T-helper 9 cell (primary cell): Measurements from ENCODE around the gene ATP6V0C.
A peak's percentile ranks its signal among the peaks of the same experiment; 100 is the strongest.
"Not testable (repeated sequence)": the region's sequence is repeated elsewhere in the genome, so short reads cannot be mapped to it uniquely, and the experiment has no call there.

ENCODE experiments used
- DNase-seq: peaks from one replicate; pipeline ENCODE4 v3.0.0-alpha.2; 2020

The ATP6V0C gene

DNA sequence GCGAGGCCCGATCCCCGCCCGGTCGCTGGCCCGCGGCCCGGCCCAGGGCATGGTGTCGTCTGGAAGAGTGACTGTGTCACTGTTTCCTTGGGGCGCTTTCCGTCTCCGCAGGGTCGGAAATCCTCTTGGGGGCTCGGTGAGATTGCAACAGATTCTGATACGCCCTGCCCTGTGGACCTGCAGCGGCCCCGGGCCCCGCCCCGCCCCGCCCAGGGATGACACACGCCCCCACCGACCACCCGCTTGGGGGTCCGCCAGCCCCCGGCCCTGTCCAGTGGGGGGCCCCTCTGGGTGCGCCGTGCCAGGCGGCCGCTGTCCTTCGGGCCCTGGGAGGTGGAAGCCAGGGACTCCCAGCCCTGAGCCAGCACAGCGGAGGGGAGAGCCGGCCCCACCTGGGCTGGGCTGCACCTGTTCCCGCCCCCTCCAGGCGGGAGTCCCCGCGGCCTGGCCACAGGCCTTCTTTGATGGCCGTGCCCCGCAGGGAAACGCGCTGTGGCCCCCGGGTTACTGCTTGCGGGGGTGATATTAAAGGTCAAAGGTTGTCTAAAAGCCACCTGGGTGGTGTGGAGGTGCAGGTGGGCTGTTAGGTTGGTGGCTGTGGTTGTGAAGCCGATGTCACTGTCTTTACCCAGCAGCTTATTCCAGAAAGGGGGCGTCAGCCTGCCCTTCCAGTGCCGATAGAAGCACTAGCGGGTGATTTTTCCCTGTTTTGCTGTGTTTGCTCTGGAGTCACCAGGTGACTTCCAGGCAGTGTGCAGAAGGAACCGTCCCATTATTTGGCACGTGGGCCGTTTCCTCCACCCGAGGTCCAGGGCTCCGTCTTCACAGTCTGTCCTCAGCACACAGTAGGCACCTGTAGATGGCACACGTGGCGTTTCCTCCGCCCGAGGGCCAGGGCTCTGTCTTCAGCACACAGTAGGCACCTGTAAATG is 38.1 kb upstream of the ATP6V0C start:
- no peak for DNase-seq

- no peak for DNase-seq
Observed at GRCh38 chr16:2476345-2476720, 37.4 kb upstream of the ATP6V0C start.

DNA sequence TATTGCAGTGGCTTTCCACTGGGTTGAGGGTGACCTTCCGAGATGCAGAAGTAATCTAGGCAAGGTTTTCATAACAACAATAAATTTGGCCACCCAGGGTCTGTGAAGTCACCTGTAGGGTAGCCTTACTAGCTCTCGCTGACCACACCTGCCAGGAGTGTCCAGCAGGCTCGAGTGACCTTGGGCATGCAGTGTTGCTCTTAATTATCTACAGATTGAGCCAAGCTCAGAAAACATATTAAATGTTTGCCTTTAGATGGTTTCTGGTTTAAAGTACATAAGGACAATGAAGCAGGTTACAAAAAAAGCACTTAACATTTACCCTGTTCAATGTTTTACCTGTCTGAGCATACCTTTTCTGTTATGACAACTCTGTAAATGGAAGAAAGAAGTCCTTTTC is 37.0 kb upstream of the ATP6V0C start:
- DNase-seq = no peak

- DNase-seq = no peak
Observed at GRCh38 chr16:2477327-2477726, 36.4 kb upstream of the ATP6V0C start.

DNA sequence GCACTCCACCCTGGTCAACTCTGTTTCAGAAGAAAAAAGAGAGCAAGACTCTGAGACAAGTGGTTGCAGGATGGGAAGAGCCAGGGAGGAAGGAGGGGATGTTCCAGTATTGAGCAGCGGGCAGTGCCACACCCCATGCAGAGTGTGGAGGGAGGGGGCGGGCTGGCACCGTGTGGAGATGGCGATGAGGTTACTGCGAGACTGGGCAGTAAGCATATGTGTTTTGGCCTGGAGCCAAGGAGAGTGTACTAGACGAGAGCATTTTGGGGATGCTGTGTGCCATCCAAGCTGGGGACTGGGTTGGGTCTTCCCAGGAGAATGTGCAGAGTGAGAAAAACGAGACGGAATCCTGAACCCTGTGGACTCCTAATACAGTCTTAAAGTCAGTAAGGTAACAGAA is 35.5 kb upstream of the ATP6V0C start:
- no peak for DNase-seq

GRCh38 chr16:2479996-2480395 is 33.8 kb upstream of the ATP6V0C start:
- DNase-seq = not testable (repeated sequence)

DNA sequence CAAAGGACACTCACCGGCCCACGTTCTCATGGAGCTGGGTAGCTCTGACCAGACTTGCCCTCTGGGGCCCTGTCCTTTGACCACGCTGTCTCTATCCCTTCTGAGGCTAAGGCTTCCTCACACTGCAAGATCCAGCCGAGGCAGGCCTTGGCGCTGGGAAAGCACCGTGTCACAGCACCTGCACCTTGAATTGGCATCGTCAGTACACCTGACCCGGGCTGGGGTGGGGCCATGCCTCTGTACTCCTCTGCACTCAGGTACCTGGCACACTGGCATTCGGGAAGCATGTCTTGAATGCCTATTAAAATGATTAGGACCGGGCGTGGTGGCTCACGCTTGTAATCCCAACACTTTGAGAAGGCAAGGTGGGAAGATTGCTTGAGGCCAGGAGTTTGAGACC is 32.8 kb upstream of the ATP6V0C start:
- no peak for DNase-seq

DNA sequence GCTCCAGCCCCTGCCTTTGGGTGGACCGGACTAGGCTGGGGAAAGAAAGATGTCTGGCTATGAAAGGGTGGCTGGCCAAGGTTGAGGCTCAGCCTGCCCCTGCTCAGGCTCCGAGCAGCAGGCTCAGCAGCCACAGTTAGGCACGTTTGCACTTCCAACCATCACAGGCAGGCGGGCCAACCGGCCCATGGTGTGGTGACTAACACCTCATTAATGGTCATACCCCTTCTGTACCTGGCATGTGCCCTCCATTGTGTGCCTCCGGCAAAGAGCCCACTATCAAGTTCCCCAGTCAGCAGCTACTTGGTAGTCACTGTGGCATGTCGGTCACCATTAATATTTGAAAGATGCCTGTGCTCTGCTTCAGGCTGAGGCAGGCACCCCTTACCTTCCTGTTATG is 32.1 kb upstream of the ATP6V0C start:
- DNase-seq = no peak

- no peak for DNase-seq
Observed at GRCh38 chr16:2482249-2482648, 31.5 kb upstream of the ATP6V0C start.

DNA sequence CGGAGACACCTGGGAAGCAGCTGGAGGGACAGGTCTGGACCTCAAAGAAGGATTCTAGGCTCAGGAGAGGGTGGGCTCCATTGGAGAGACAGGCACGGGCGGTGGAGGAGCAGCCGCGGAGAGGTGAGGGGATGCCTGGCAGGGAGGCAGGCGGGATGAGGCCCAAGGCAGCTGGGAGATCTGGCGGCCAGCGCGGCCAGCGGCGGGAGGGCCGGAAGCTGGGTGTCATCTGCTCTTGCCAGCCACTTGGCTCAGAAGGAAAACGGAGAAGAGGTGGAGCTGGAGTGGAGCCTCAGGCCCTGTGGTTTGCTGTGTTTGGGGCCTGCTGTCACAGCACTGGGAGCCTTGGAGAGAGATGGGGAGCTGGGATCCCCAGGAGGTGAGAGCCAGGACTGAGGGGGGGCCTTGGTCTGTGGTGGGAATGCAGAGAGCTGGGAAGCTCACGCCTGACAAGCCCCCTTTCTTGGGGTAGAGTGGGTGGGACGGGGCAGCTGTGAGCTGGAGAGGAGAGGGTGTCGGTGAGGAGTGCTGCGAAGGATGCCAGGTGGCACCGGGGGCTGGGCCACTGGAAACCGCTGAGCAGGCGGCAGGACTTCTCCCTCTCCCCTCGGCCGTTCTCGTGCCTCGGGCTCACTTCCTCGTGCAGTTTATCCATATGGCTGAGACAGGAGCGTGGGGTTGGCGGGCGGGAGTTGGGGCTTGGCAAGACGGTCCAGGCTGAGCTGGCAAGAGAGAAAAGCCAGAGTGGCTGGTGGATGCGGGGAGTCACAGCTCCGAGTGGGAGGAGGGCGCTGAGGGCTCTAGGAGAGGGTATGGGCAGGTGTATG is 30.8 kb upstream of the ATP6V0C start:
- DNase-seq = no peak

- no peak for DNase-seq
Observed at GRCh38 chr16:2483939-2484897, 29.5 kb upstream of the ATP6V0C start.

GRCh38 chr16:2484898-2485508 is 28.7 kb upstream of the ATP6V0C start:
- DNase-seq = no peak

DNA sequence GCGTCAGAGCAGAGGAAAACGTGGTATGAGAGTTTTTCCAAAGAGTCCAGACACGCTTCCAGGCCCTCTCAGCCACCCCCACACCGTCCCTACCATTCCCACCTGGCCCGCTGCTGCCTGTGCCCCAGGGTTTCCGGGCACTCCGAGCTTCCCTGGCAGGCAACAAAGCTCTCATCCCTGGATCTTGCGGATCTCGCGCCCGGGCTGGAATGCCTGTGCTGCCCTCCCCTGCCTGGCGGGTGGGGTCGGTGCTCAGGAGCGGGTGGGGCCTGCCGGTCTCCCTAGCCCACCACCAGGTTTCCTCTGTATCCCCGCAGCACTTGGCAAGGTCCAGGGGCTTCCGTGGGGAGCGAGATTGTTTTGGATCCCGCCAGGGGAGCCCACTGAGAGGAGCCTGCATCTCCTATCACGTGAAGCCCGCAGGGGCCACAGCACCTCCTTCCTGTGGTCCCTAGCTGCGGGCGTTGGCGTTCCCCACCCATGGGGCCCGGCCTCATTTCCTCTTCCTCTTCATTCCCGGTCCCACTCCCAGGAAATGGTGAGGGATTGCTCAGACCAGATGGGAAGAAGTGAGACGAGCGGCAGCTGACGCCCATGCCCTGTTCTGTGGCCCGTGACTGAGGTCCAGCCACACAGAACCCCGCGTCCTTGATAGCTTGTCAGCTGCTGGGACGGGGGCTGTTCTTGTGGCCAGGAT is 27.8 kb upstream of the ATP6V0C start:
- no peak for DNase-seq

DNA sequence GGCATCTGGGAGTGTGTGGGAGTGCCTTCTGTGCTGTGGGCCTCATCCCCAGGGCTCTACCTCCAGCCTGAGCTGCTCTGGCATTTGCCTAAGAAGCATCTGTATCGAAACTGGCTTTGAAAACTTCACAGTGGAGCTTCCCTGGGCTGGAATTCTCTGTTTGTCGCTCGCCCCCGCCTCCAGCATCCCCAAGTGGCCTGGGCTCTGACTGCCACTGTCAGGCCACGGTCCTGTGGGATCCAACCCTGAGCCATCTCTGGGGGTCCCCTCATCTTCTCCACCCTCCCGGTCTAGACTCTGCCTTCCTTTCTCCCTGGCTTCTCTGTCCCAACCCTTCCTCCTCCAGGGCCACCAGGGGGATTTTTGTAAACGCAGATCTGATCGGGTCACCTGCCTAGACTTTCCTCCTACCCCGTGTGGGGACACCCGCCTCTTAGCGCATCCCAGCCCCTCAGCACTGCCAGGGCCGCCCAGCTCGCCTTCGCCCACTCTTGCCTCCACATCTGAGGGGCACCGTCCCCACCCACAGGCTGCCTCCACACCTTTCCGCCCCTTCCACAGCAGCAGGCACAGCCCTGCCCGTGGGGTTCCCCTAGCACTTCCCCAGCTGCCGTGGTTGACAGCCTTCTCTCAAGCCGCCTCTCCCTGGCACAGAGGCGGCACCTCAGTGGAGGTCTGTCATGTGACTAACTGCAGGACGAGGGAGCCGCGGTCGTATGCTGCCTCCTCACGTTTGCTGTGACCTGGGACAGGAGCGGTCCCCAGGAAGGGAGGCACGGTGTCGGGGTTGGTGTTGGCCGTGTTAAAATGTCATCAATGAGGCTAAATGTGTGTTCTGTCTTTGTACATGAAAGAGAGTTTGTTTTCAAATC is 26.9 kb upstream of the ATP6V0C start:
- peak; percentile 63 for DNase-seq

- DNase-seq = no peak
Observed at GRCh38 chr16:2487517-2487842, 26.3 kb upstream of the ATP6V0C start.

GRCh38 chr16:2487903-2488531 is 25.7 kb upstream of the ATP6V0C start:
- no peak for DNase-seq

DNA sequence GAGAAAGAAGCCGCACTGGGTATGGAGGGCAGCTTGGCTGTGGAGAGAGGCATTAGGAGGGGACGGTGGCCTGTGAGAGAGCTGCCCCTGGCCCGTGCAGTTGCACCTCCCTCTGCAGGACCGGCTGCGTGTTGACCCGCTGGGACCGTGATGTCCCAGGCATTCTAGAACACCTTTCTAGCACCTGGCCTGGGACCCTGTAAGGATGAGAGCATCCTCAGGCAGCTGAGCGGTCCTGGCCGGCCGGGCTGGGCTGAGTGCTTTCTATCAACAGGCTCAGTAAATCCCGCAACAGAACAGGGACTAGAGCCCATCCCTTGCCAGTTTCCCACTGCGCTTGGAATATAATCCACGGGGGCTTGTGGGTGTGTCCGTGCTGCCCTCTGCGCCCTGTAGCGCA is 24.2 kb upstream of the ATP6V0C start:
- no peak for DNase-seq

DNA sequence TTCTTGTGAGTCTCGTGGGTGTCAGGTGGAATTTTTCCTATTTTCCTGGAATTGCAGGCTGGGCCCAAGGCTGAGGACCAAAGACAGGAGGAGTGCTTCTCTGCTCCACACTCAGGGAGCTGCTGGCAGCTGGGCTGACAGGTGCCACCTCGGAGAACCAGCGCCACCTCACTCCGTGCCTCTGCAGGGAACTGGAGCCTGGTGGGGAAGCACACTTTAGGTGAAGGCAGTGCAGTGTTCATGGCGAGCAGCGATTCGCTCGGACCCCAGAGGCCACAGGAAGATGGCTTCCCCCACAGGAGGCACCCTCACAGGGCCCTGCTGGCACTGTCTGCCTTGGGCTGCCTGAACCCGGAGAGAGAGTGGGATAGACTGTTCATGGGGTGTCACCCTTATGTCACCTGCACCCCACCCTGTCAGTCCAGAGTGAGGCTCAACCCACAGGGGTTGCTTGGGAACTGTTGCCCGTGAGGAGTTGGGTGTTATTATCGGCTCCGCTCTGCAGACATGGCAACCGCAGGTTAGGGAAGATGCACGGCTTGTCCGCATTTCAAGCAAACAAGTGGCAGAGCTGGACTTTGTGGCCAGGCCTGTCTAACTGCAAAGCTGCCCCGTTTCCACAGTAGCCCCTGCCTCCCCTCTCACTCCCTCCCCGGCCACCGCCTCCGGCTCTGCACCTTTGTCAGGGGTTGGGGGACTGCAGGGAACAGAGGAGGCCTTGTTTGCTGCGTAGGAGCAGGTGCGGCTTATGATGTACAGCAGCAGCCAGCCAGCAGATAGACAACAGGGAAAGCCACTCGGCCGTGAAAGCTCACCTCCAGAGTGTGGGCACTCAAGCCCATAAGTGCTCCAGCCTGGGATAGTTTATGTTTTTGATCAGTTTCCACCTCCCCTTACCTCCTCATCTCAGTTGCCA is 23.3 kb upstream of the ATP6V0C start:
- DNase-seq = no peak

- no peak for DNase-seq
Observed at GRCh38 chr16:2492292-2492691, 21.5 kb upstream of the ATP6V0C start.
